IMR-90 (cell line): ENCODE measurements around the gene CCNI2. TPM values are rescaled to one million over a fixed set of nuclear protein-coding genes. Genes with fewer than 3 reads are reported as not detected.
A peak's percentile ranks its signal among the peaks of the same experiment; 100 is the strongest.

Experiments used
- ATAC-seq: fragments of 200-7000 bp; cut with Tn5 transposase; 2 replicates; pipeline ENCODE4 v1.9.1; 2020; ENCODE audit warnings: low read depth, mild to moderate bottlenecking, moderate library complexity
- BruUV-seq: library from RNA; stranded (reverse); fragments of 400-500 nt; replicated peaks from 2 replicates; lab custom pipeline; 2021; lab: Mats Ljungman, UMichigan
- CTCF ChIA-PET: fragments of 300-600 bp; formaldehyde crosslinking; extraction: SDS; loops from one replicate; lab custom pipeline; 2021; ENCODE audit warnings: antibody characterized with exemption; lab: Yijun Ruan, JAX
- POLR2A ChIA-PET: fragments of 300-600 bp; sonication (Branson Sonifier 250); formaldehyde crosslinking; loops from one replicate; lab custom pipeline; 2022; ENCODE audit warnings: antibody characterized with exemption; ENCODE audit not compliant: unreplicated experiment; lab: Charles Lee
- DNase-seq: peaks from one replicate; pipeline ENCODE4 v3.0.0; 2013
- H2AFZ ChIP-seq: replicated peaks from 2 replicates; pipeline ENCODE3; 2013; ENCODE audit warnings: low read length, mild to moderate bottlenecking; ENCODE audit not compliant: poor library complexity
- H2AK5ac ChIP-seq: 2 replicates; pipeline ENCODE4 v1.6.1; 2013; ENCODE audit warnings: low read depth, low read length, inconsistent platforms
- H2AK9ac ChIP-seq: replicated peaks from 2 replicates; pipeline ENCODE3; 2013; ENCODE audit warnings: mild to moderate bottlenecking, low read depth, low read length, moderate library complexity; ENCODE audit not compliant: poor library complexity
- H2BK120ac ChIP-seq: 2 replicates; pipeline ENCODE4 v1.6.1; 2013; ENCODE audit warnings: low read depth, low read length, inconsistent platforms
- H2BK15ac ChIP-seq: 3 replicates; pipeline ENCODE4 v1.6.1; 2013; ENCODE audit warnings: low read depth, low read length, inconsistent platforms
- H2BK20ac ChIP-seq: 2 replicates; pipeline ENCODE4 v1.6.1; 2013; ENCODE audit warnings: low read depth, mild to moderate bottlenecking, inconsistent platforms, low read length, moderate library complexity
- H2BK5ac ChIP-seq: 2 replicates; pipeline ENCODE4 v1.6.1; 2013; ENCODE audit warnings: mild to moderate bottlenecking, low read depth, low read length, inconsistent platforms; ENCODE audit not compliant: poor library complexity, severe bottlenecking
- H3K14ac ChIP-seq: replicated peaks from 2 replicates; pipeline ENCODE4 v1.6.1; 2013; ENCODE audit warnings: low read depth, low read length, inconsistent platforms
- H3K18ac ChIP-seq: 2 replicates; pipeline ENCODE4 v1.6.1; 2013; ENCODE audit warnings: low read depth, low read length, control low read depth
- H3K23ac ChIP-seq: 2 replicates; pipeline ENCODE4 v1.6.1; 2013; ENCODE audit warnings: low read depth, low read length, inconsistent platforms
- H3K27ac ChIP-seq: 2 replicates; pipeline ENCODE4 v1.5.1; 2013; ENCODE audit warnings: mild to moderate bottlenecking, control low read depth, low read length; ENCODE audit not compliant: insufficient read depth
- H3K27me3 ChIP-seq: 2 replicates; pipeline ENCODE4 v1.6.1; 2013; ENCODE audit warnings: low read length; ENCODE audit not compliant: control insufficient read depth, insufficient read depth
- H3K36me3 ChIP-seq: 2 replicates; pipeline ENCODE4 v1.6.1; 2013; ENCODE audit warnings: low read length, mixed read lengths; ENCODE audit not compliant: control insufficient read depth, insufficient read depth
- H3K4ac ChIP-seq: 2 replicates; pipeline ENCODE4 v1.6.1; 2013; ENCODE audit warnings: low read depth, low read length, inconsistent platforms
- H3K4me1 ChIP-seq: 2 replicates; pipeline ENCODE4 v1.6.1; 2013; ENCODE audit warnings: low read length, mixed read lengths; ENCODE audit not compliant: control insufficient read depth, insufficient read depth
- H3K4me2 ChIP-seq: 2 replicates; pipeline ENCODE4 v1.6.1; 2013; ENCODE audit warnings: low read depth, mild to moderate bottlenecking, control low read depth, low read length, moderate library complexity
- H3K4me3 ChIP-seq: 2 replicates; pipeline ENCODE4 v1.5.1; 2013; ENCODE audit warnings: low read depth, mild to moderate bottlenecking, control low read depth, low read length, moderate library complexity; ENCODE audit not compliant: insufficient read depth
- H3K56ac ChIP-seq: 2 replicates; pipeline ENCODE4 v1.6.1; 2013; ENCODE audit warnings: low read length, inconsistent platforms; ENCODE audit not compliant: insufficient read depth; ENCODE audit errors: extremely low read depth
- H3K79me1 ChIP-seq, 2 experiments: 2 replicates each; pipeline ENCODE4 v1.6.1; 2013; ENCODE audit warnings: low read length in 2 of 2, inconsistent platforms in 1 of 2, low read depth in 1 of 2
- H3K9ac ChIP-seq: 2 replicates; pipeline ENCODE4 v1.6.1; 2013; ENCODE audit warnings: low read depth, low read length, control low read depth
- H3K9me1 ChIP-seq: 2 replicates; pipeline ENCODE4 v1.6.1; 2013; ENCODE audit warnings: low read length, inconsistent platforms; ENCODE audit not compliant: insufficient read depth
- H3K9me3 ChIP-seq: 2 replicates; pipeline ENCODE4 v1.6.1; 2013; ENCODE audit warnings: low read length; ENCODE audit not compliant: control insufficient read depth, insufficient read depth
- H4K20me1 ChIP-seq: 2 replicates; pipeline ENCODE4 v1.6.1; 2013; ENCODE audit warnings: low read length, inconsistent platforms; ENCODE audit not compliant: insufficient read depth
- H4K5ac ChIP-seq: 2 replicates; pipeline ENCODE4 v1.6.1; 2013; ENCODE audit warnings: mild to moderate bottlenecking, low read depth, low read length, control low read depth
- H4K8ac ChIP-seq, 2 experiments: 2 replicates each; pipeline ENCODE4 v1.6.1; 2013; ENCODE audit warnings: low read depth in 2 of 2, low read length in 2 of 2, control low read depth in 1 of 2, inconsistent platforms in 1 of 2
- H4K91ac ChIP-seq: 2 replicates; pipeline ENCODE4 v1.6.1; 2013; ENCODE audit warnings: low read depth, low read length, inconsistent platforms; ENCODE audit not compliant: insufficient read depth
- CEBPB ChIP-seq: IDR thresholded peaks from 2 replicates; pipeline ENCODE4 v1.6.1; 2012; ENCODE audit warnings: low read depth, low read length, improper control_type of control experiment
- CHD1 ChIP-seq: IDR thresholded peaks from 2 replicates; pipeline ENCODE4 v1.6.1; 2012; ENCODE audit warnings: low read depth, low read length, improper control_type of control experiment
- WGBS, 2 experiments: methylation state at CpG; one replicate each; pipeline versions ENCODE4 v1.1.5 to v1.1.7; 2013; ENCODE audit warnings: missing lambda C conversion rate in 2 of 2; ENCODE audit not compliant: insufficient read length in 1 of 2; ENCODE audit errors: extremely low coverage in 2 of 2; 5-methylcytosine and 5-hydroxymethylcytosine counted together
- dilution Hi-C: fragments of 300-500 bp; cut with HindIII; formaldehyde crosslinking; loops from one replicate; pipeline ENCODE4 v1.14.3; 2018; ENCODE audit warnings: low sequenced_read_pairs; ENCODE audit not compliant: unreplicated experiment
- in situ Hi-C: fragments of 300-500 bp; cut with MboI; formaldehyde crosslinking; loops from 3 replicates; pipeline ENCODE4 v1.14.3; 2019; ENCODE audit warnings: low sequenced_read_pairs, inconsistent platforms, mixed read lengths
- intact Hi-C: fragments of 100-400 bp; cut with micrococcal nuclease; formaldehyde crosslinking; loops from 2 replicates; pipeline ENCODE4 v1.10.0; 2022
- polyA plus RNA-seq, 3 experiments: library from polyadenylated mRNA; depleted of rRNA; stranded (reverse); fragments of >200 nt; gene quantifications; 2 replicates each; pipeline ENCODE4 v1.2.3, GENCODE V29; 2012; ENCODE audit warnings: low replicate concordance in 1 of 3
- total RNA-seq: library from RNA; depleted of rRNA; stranded (reverse); fragments of >200 nt; gene quantifications from 2 replicates; pipeline ENCODE4 v1.2.3, GENCODE V29; 2012

Gene CCNI2
- total and polyA plus RNA-seq, 2 of the 4 experiments (the other 2 are of a cell fraction) = not detected

DNA sequence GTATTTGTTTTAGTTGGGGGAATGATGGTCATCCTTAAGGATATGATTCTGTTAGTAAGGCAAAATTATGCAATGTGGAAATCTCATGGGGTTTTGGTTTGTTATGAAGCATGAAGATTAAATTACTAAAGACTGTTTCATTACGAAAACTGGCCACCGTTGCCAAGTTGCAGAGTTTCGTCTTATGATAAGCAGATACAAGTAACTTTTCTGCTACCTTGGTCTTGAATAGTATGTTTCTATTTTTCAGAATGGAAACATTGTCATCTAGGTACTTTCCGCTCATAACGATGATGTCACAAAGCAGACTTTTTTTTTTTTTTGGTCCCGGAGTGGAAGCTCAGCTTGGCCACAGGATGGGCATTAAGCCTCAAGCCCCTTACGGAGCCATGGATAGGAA, 4.2 kb downstream of the CCNI2 start:
- Histone ChIP-seq H4K5ac (no peak overlapping the region), H3K9me3 (no peaks in the 10 kb centered on the region; the same call in 1 of the 2 replicates), H3K4ac (no peak overlapping the region), H2BK20ac (no peak overlapping the region), H3K27ac (no peak overlapping the region), H4K20me1 (no peaks in the 10 kb centered on the region), H3K4me3 (no peak overlapping the region), H3K36me3 (no peaks in the 10 kb centered on the region), H3K9ac (no peak overlapping the region), H2BK5ac (no peak overlapping the region), H2BK15ac (no peak overlapping the region), H3K79me1 (no peaks in the 10 kb centered on the region), H3K27me3 (peaks cover 27% of the 10 kb centered on the region), H3K14ac (no peak overlapping the region), H2AK5ac (no peak overlapping the region), H3K56ac (no peak overlapping the region), H2AK9ac (no peak overlapping the region), H2AFZ (no peak overlapping the region), H3K4me1 (peaks cover 3% of the 10 kb centered on the region; the same call in 1 of the 2 replicates), H3K4me2 (no peak overlapping the region; the same call in 1 of the 2 replicates), H4K91ac (no peak overlapping the region), H2BK120ac (no peak overlapping the region), H3K18ac (no peak overlapping the region), H3K23ac (no peak overlapping the region), H4K8ac (no peak overlapping the region), H3K9me1 (no peaks in the 10 kb centered on the region)
- intact Hi-C loops (no loop called here), in situ Hi-C loops (no loop called here), dilution Hi-C loops (no loop called here)
- ChIA-PET CTCF (interaction anchor here (1.1 kb wide), 1 partner anchor 69 kb away, joined by 3 read pairs; no protein-coding TSS in a partner anchor), POLR2A (no interaction called here)
- ATAC-seq (0 out of 2 replicates have a peak, but pooled peaks have one; percentile 18), DNase-seq (peak; percentile 69)
- no TSS peak for BruUV-seq
- WGBS, 2 experiments = 70% methylated on average over 6 of the region's 7 CpGs; no CpG with 5 or more reads in 1 of the 2 experiments
- TF ChIP-seq CEBPB (0 out of 2 replicates have a peak, but pooled peaks have one; percentile 22), CHD1 (no peak)
